Sigmoid colon (tissue), 7 donors: ENCODE results near the gene GPHN. TPM values are rescaled to one million over a fixed set of nuclear protein-coding genes. Genes with fewer than 3 reads are reported as not detected.

ENCODE experiments used
- DNase-seq: peaks from one replicate; pipeline ENCODE4 v3.0.0-alpha.2; 2019
- H3K27ac ChIP-seq, 4 donors: fragments of 200-600 bp; sonication (generic); one replicate each; pipeline ENCODE4 v1.5.1; 2016 to 2019; ENCODE audit warnings: mild to moderate bottlenecking in 1 of 4
- H3K27me3 ChIP-seq, 3 donors: fragments of 200-600 bp; sonication (generic); one replicate each; pipeline ENCODE4 v1.5.1; 2019; ENCODE audit warnings: mild to moderate bottlenecking in 1 of 3
- H3K36me3 ChIP-seq, 4 donors: fragments of 200-600 bp; sonication (generic); one replicate each; pipeline ENCODE4 v1.5.1; 2016 to 2019
- H3K4me1 ChIP-seq, 4 donors: fragments of 200-600 bp; sonication (generic); one replicate each; pipeline ENCODE4 v1.5.1; 2017 to 2019
- H3K4me3 ChIP-seq, 4 donors: fragments of 200-600 bp; sonication (generic); one replicate each; pipeline ENCODE4 v1.5.1; 2017 to 2019; ENCODE audit warnings: mild to moderate bottlenecking in 2 of 4, moderate library complexity in 1 of 4
- H3K9me3 ChIP-seq, 4 donors: fragments of 200-600 bp in 3 of 4; sonication (generic) in 3 of 4; one replicate each; pipeline versions ENCODE4 v1.5.1 to v1.6.1; 2013 to 2019
- EP300 ChIP-seq, 4 donors: sonication (generic); formaldehyde crosslinking; IDR thresholded peaks; one replicate each; pipeline ENCODE4 v1.6.1; 2017; ENCODE audit warnings: antibody characterized with exemption in 4 of 4
- POLR2A ChIP-seq, 2 donors: fragments of 450-650 bp; IDR thresholded peaks; one replicate each; pipeline ENCODE4 v1.6.1; 2016; ENCODE audit warnings: antibody characterized with exemption in 2 of 2, mild to moderate bottlenecking in 2 of 2, moderate library complexity in 2 of 2
- POLR2AphosphoS5 ChIP-seq, 4 donors: sonication (generic); formaldehyde crosslinking; IDR thresholded peaks; one replicate each; pipeline ENCODE4 v1.6.1; 2017; ENCODE audit warnings: antibody characterized with exemption in 4 of 4
- WGBS, 2 donors: extraction: QIAGEN DNeasy Blood & Tissue Kit; methylation state at CpG; one replicate each; pipeline ENCODE4 v1.1.7; 2013; 5-methylcytosine and 5-hydroxymethylcytosine counted together
- intact Hi-C: fragments of 100-400 bp; cut with DNase I; formaldehyde crosslinking; loops from one replicate; pipeline ENCODE4 v1.15.1; 2023
- polyA plus RNA-seq, 3 donors: library from polyadenylated mRNA; stranded (reverse); fragments of 200-250 nt; gene quantifications; one replicate each; pipeline ENCODE4 v1.2.3, GENCODE V29; 2013
- total RNA-seq, 4 donors: library from RNA; depleted of rRNA; stranded (reverse); fragments of >200 nt; gene quantifications; one replicate each; pipeline ENCODE4 v1.1.0, GENCODE V29; 2016
- TF ChIP-seq, protein P1 (sequence below), 4 experiments: fragments of 450-650 bp in 3 of 4; fragments of 200-600 bp in 1 of 4; IDR thresholded peaks; one replicate each; pipeline ENCODE4 v1.5.1; 2016 to 2019; ENCODE audit warnings: antibody characterized with exemption in 4 of 4, mild to moderate bottlenecking in 3 of 4, moderate library complexity in 2 of 4
- donor health status: healthy with polysubstance abuse.
- donor health status: Bipolar disorder and iron deficiency.
- donor health status: healthy.

The GPHN gene
- total and polyA plus RNA-seq, 7 donors: 5.4 to 20.3 (median 14.1) TPM

- Histone ChIP-seq H3K36me3 (no peaks in the 10 kb centered on the region), H3K9me3 (no peaks in the 10 kb centered on the region), H3K4me1 (no peaks in the 10 kb centered on the region), H3K27me3 (no peaks in the 10 kb centered on the region), H3K4me3 (no peak overlapping the region), H3K27ac (no peak overlapping the region)
- no peak for DNase-seq
- intact Hi-C loops: no loop called here
- 88 to 95% methylated on average over 2 of the region's 2 CpGs for whole genome bisulfite sequencing, 2 donors
- TF ChIP-seq POLR2A (IDR thresholded peaks at IDR 0.05): no peak
- TF ChIP-seq, protein P1, sequence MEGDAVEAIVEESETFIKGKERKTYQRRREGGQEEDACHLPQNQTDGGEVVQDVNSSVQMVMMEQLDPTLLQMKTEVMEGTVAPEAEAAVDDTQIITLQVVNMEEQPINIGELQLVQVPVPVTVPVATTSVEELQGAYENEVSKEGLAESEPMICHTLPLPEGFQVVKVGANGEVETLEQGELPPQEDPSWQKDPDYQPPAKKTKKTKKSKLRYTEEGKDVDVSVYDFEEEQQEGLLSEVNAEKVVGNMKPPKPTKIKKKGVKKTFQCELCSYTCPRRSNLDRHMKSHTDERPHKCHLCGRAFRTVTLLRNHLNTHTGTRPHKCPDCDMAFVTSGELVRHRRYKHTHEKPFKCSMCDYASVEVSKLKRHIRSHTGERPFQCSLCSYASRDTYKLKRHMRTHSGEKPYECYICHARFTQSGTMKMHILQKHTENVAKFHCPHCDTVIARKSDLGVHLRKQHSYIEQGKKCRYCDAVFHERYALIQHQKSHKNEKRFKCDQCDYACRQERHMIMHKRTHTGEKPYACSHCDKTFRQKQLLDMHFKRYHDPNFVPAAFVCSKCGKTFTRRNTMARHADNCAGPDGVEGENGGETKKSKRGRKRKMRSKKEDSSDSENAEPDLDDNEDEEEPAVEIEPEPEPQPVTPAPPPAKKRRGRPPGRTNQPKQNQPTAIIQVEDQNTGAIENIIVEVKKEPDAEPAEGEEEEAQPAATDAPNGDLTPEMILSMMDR (IDR thresholded peaks at IDR 0.05): no peak
- no peak for TF ChIP-seq POLR2AphosphoS5 (IDR thresholded peaks at IDR 0.05)
- no peak for TF ChIP-seq EP300 (IDR thresholded peaks at IDR 0.05)
Measured at GRCh38 chr14:66900719-66901118, 392.8 kb downstream of the GPHN start.

DNA sequence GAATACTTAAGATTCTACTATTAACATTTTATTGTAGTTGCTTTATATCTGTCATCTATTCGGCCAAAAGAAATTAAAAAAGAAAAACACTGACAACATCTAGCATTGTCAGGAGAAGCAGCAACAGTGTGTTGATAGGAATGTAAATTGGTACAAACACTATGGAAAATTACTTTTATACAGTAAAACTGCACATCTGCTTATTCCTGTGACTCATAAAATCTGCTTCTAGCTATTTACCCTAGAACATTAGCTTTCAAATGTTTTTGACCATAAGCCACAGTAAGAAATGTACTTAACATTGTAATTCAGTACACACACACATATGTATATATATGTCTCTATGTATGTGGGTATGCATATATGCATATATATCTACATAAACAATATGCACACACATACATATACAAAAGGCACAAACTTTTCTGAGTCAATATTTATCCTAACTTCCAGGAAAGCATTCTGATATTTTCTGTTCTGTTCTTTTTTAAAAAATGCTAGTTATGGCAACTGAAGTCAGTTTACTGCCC lies 402.4 kb downstream of the GPHN start:
- intact Hi-C loops: no loop called here
- no peak for DNase-seq
- H3K27me3 ChIP-seq: no peaks in the 10 kb centered on the region
- no peak overlapping the region for H3K4me3 ChIP-seq
- no peak for TF ChIP-seq POLR2AphosphoS5 (IDR thresholded peaks at IDR 0.05)
- TF ChIP-seq, protein P1 (IDR thresholded peaks at IDR 0.05): no peak
- no peak for TF ChIP-seq POLR2A (IDR thresholded peaks at IDR 0.05)
- no peak for TF ChIP-seq EP300 (IDR thresholded peaks at IDR 0.05)
- H3K9me3 ChIP-seq: no peaks in the 10 kb centered on the region
- WGBS, 2 donors: 84 to 90% methylated on average over 1 of the region's 1 CpG
- no peaks in the 10 kb centered on the region for H3K4me1 ChIP-seq
- H3K27ac ChIP-seq: no peak overlapping the region
- H3K36me3 ChIP-seq: no peaks in the 10 kb centered on the region

GRCh38 chr14:66916421-66916820 lies 408.5 kb downstream of the GPHN start:
- WGBS, 2 donors: 93 to 100% methylated on average over 1 of the region's 1 CpG
- peaks cover 0 to 6% (median 0%) of the 10 kb centered on the region in 4 donors for H3K36me3 ChIP-seq
- H3K27me3 ChIP-seq: no peaks in the 10 kb centered on the region
- no peak overlapping the region for H3K27ac ChIP-seq
- intact Hi-C loops: no loop called here
- no peak for TF ChIP-seq EP300 (IDR thresholded peaks at IDR 0.05)
- TF ChIP-seq POLR2AphosphoS5 (IDR thresholded peaks at IDR 0.05): no peak
- TF ChIP-seq, protein P1 (IDR thresholded peaks at IDR 0.05): no peak
- TF ChIP-seq POLR2A (IDR thresholded peaks at IDR 0.05): no peak
- DNase-seq: no peak
- no peak overlapping the region for H3K4me3 ChIP-seq
- H3K4me1 ChIP-seq: no peaks in the 10 kb centered on the region
- peaks cover 0 to 2% (median 0%) of the 10 kb centered on the region in 4 donors for H3K9me3 ChIP-seq

GRCh38 chr14:66918527-66918926 lies 410.6 kb downstream of the GPHN start:
- Histone ChIP-seq H3K36me3 (peaks cover 0 to 18% (median 4%) of the 10 kb centered on the region in 4 donors), H3K4me3 (no peak overlapping the region), H3K27me3 (no peaks in the 10 kb centered on the region), H3K4me1 (no peaks in the 10 kb centered on the region), H3K9me3 (peaks cover 0 to 2% (median 0%) of the 10 kb centered on the region in 4 donors), H3K27ac (no peak overlapping the region)
- DNase-seq: no peak
- intact Hi-C loops: no loop called here
- WGBS, 2 donors: 95 to 97% methylated on average over 5 of the region's 5 CpGs
- TF ChIP-seq EP300 (IDR thresholded peaks at IDR 0.05): no peak
- TF ChIP-seq, protein P1 (IDR thresholded peaks at IDR 0.05): no peak
- TF ChIP-seq POLR2A (IDR thresholded peaks at IDR 0.05): no peak
- TF ChIP-seq POLR2AphosphoS5 (IDR thresholded peaks at IDR 0.05): no peak

DNA sequence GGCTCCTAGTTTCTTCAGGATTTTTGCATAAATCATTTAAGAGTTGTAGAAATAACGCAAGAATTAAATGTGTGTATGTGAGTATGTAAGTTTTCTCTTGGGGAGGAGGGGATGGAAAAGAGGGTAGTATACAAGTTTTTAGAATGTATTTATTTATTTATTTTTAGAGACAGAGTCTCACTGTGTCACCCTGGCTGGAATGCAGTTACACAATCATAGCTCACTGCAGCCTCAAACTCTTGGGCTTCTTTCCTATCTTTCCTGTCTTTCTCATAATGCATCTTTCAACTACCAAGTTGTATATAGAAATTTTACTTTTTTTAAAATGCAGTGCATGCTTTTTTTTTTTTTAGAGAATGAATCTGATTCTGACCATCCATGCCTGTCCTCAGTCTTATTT lies 412.2 kb downstream of the GPHN start:
- TF ChIP-seq EP300 (IDR thresholded peaks at IDR 0.05): no peak
- TF ChIP-seq, protein P1 (IDR thresholded peaks at IDR 0.05): no peak
- intact Hi-C loops: no loop called here
- DNase-seq: no peak
- Histone ChIP-seq H3K36me3 (peaks cover 0 to 30% (median 4%) of the 10 kb centered on the region in 4 donors), H3K27me3 (no peaks in the 10 kb centered on the region), H3K9me3 (peaks cover 0 to 2% (median 0%) of the 10 kb centered on the region in 4 donors), H3K4me3 (no peak overlapping the region), H3K4me1 (no peaks in the 10 kb centered on the region), H3K27ac (no peak overlapping the region)
- WGBS, 2 donors: 95% methylated on average over 1 of the region's 1 CpG
